Mononuclear cell (primary cell): ENCODE results near the gene STIM1. TPM values are rescaled to one million over a fixed set of nuclear protein-coding genes. Genes with fewer than 3 reads are reported as not detected.

Source experiments
- H3K27me3 ChIP-seq: 2 replicates; pipeline ENCODE4 v1.6.0; 2011; ENCODE audit warnings: low read length, control low read depth; ENCODE audit not compliant: insufficient read depth
- H3K4me1 ChIP-seq: 2 replicates; pipeline ENCODE4 v1.5.1; 2011; ENCODE audit warnings: mild to moderate bottlenecking, low read length, control low read depth; ENCODE audit not compliant: insufficient read depth
- H3K4me3 ChIP-seq: 2 replicates; pipeline ENCODE4 v1.5.1; 2011; ENCODE audit warnings: mild to moderate bottlenecking, low read length, moderate library complexity
- H3K9me3 ChIP-seq: 2 replicates; pipeline ENCODE4 v1.5.1; 2011; ENCODE audit warnings: low read depth, mild to moderate bottlenecking, control low read depth, low read length
- total RNA-seq: library from RNA; depleted of rRNA; stranded (reverse); fragments of >200 nt; gene quantifications from one replicate; pipeline ENCODE4 v1.2.3, GENCODE V29; 2012

Gene STIM1
- total RNA-seq, 1 donor, result 55.8 TPM

GRCh38 chr11:3902441-3902840 is 47.0 kb downstream of the STIM1 start:
- Histone ChIP-seq H3K4me1 (peaks cover 70% of the 10 kb centered on the region), H3K4me3 (no peak overlapping the region)

DNA sequence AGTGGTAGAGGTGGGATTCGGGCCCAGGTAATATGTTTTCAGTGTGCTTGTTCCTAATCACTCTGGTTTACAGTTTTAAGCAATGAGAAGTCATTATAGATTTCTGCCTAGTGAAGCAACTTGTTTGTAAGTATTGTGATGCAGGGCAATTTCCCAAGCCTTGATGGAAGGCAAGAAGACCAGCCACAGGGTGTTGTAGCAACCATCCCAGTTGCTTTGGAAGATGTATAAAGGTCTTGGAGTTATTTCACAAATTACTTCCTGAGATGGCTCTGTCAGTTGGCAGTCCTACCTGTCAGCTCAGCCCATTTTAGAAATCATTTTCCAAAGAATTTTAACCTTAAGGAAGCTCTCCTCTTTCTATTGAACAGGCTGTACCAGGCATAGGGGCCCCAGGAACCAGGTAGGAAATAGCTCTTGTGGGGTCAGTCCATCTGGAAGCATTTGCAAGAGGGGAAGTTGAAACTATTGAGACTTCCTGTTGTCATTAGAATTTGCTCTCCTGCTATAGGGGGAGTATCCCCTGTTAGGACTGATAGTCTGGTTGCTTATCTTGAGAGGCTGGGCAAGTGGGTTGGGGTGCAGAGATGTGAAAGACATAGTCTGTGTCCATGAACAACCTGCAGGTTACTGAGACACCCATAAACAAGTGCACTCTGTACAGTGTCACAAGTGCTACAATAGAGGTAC is 47.9 kb downstream of the STIM1 start:
- Histone ChIP-seq H3K4me1 (peaks cover 79% of the 10 kb centered on the region), H3K4me3 (no peak overlapping the region), H3K27me3 (no peaks in the 10 kb centered on the region), H3K9me3 (no peaks in the 10 kb centered on the region)

More at GRCh38 chr11:3902441-3902840, 47.0 kb downstream of the STIM1 start:
- Histone ChIP-seq H3K27me3 (no peaks in the 10 kb centered on the region), H3K9me3 (no peaks in the 10 kb centered on the region)

DNA sequence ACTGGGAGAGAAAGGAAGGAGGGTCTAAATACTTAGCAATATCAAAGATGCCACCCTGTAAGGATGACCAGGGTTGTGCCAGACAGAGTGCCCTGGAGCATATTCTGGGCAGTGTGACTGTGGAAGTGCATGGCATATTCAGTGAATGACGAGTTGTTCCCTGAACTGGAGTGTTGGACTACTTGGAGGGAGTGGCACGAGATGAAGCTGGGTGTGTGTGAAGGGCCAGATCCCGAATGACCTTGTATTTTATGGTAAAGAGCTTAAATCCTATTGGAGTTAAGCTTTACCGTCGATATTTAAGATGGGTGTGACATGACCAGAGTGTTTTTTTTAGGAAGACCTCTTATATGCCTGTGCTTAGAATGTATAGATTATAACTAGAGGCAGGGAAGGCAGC is 48.8 kb downstream of the STIM1 start:
- H3K27me3 ChIP-seq, result no peaks in the 10 kb centered on the region
- H3K4me1 ChIP-seq, result peaks cover 86% of the 10 kb centered on the region
- H3K9me3 ChIP-seq, result no peaks in the 10 kb centered on the region
- no peak overlapping the region for H3K4me3 ChIP-seq

DNA sequence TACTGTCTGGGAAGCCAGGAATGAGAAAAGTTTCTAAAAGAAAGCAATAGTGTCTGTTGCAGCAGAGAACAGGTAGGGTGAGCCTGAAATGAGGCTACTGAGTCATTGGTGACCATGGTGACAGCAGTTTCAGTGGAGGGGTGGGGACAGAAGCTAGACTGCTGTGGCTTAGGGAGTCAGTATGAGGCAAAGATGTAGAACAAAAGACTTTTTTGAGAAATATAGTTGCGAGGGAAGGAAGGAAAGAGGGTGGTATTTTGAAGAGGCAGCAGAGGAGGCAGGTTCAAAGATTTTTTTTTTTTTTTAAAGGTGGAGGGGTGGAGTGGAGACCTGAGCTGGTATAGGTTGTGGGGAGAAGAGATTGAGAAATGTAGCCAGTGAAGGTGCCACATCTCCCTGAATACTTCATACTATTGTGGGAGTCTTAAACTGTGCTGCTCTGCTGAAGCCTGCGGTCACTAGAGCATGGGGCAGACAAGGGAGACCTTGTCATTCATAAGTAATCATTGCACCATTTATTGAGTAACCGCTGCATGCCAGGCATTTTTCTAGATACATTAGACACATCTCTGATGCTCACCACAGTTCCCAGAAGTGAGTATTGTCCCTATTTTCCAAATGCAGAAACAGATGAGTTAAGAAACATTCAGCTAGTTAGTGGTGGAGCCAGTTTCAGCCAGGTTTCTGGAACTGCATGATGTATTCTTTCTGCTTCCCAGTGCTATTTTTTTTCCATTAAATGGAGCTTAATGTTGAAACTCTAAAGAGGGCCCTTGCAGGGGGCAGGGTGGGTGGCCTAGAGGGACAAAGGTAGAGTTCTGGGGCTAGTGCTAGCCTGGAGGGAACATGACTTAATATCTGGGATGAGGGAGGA is 49.9 kb downstream of the STIM1 start:
- Histone ChIP-seq H3K27me3 (no peaks in the 10 kb centered on the region), H3K4me1 (peaks cover 81% of the 10 kb centered on the region), H3K4me3 (no peak overlapping the region), H3K9me3 (no peaks in the 10 kb centered on the region)

- Histone ChIP-seq H3K4me1 (peaks cover 79% of the 10 kb centered on the region), H3K4me3 (no peak overlapping the region), H3K9me3 (no peaks in the 10 kb centered on the region), H3K27me3 (no peaks in the 10 kb centered on the region)
Observed at GRCh38 chr11:3906166-3906565, 50.7 kb downstream of the STIM1 start.

GRCh38 chr11:3907590-3907989 is 52.1 kb downstream of the STIM1 start:
- Histone ChIP-seq H3K9me3 (no peaks in the 10 kb centered on the region), H3K4me3 (no peak overlapping the region), H3K27me3 (no peaks in the 10 kb centered on the region), H3K4me1 (peaks cover 74% of the 10 kb centered on the region)

- H3K9me3 ChIP-seq, result no peaks in the 10 kb centered on the region
- H3K4me3 ChIP-seq, result no peak overlapping the region
- H3K27me3 ChIP-seq, result no peaks in the 10 kb centered on the region
- H3K4me1 ChIP-seq, result peaks cover 70% of the 10 kb centered on the region
Observed at GRCh38 chr11:3909901-3910300, 54.4 kb downstream of the STIM1 start.

GRCh38 chr11:3911908-3912505 is 56.5 kb downstream of the STIM1 start:
- Histone ChIP-seq H3K4me3 (no peak overlapping the region), H3K27me3 (no peaks in the 10 kb centered on the region), H3K4me1 (peaks cover 74% of the 10 kb centered on the region), H3K9me3 (no peaks in the 10 kb centered on the region)

- no peaks in the 10 kb centered on the region for H3K9me3 ChIP-seq
- no peak overlapping the region for H3K4me3 ChIP-seq
- H3K4me1 ChIP-seq, result peaks cover 77% of the 10 kb centered on the region
- H3K27me3 ChIP-seq, result no peaks in the 10 kb centered on the region
Observed at GRCh38 chr11:3913921-3914320, 58.5 kb downstream of the STIM1 start.

DNA sequence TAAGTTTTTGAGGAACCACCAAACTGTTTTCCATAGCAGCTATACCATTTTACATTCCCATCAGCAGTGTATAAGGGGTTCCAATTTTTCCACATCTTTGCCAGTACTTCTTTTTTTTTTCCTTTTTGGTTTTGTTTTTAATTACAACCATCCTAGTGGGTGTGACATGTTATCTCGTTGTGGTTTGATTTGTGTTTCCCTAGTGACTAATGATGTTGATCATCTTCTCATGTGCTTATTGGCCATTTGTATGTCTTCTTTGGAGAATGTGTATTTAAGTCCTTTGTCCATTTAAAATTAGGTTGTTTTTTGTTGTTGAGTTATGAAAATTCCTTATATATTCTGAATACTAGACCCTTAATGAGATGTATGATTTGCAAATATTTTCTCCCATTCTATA is 59.3 kb downstream of the STIM1 start:
- Histone ChIP-seq H3K9me3 (no peaks in the 10 kb centered on the region), H3K4me3 (no peak overlapping the region), H3K4me1 (peaks cover 84% of the 10 kb centered on the region)

DNA sequence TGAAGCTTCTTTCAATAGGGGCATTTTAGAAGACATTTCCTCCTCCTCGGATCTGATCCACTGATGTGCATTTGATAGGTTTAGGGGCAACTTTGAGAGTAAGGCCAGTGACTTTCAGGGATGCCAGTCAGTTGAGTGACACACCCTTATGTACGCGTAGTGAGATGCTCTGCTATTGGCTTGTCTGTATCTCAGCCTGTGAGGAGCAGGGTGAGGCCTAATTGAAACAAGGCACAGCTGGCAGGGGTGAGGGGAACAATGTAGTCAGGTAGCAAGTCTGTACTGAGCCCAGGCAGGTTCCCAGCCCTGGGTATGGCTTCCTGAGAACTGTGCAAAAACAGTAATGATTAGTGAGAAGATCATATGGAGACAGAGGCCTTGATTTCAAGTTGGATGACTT is 61.5 kb downstream of the STIM1 start:
- no peaks in the 10 kb centered on the region for H3K27me3 ChIP-seq
- no peak overlapping the region for H3K4me3 ChIP-seq
- H3K4me1 ChIP-seq, result peaks cover 94% of the 10 kb centered on the region
- H3K9me3 ChIP-seq, result no peaks in the 10 kb centered on the region

More for the DNA sequence above, 59.3 kb downstream of the STIM1 start:
- no peaks in the 10 kb centered on the region for H3K27me3 ChIP-seq

- H3K9me3 ChIP-seq, result no peaks in the 10 kb centered on the region
- H3K4me3 ChIP-seq, result no peak overlapping the region
- H3K27me3 ChIP-seq, result no peaks in the 10 kb centered on the region
- H3K4me1 ChIP-seq, result peaks cover 67% of the 10 kb centered on the region
Observed at GRCh38 chr11:3920148-3920852, 64.8 kb downstream of the STIM1 start.

DNA sequence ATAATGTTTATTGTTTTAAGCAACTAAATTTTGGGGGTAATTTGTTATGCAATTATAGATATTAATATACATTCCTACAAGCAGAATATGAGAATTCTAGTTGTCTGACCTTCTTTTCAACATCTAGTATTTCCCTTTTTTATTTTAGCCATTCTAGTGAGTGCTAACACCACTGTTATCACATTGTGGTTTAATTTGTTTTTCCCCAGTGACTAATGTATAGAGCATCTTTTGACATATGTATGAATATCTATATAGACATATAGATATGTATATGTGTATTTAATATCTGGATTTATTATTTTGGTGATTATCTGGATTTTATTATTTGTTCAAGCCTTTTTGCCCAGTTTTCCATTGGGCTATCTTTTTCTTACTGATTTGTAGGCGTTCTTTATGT is 66.6 kb downstream of the STIM1 start:
- Histone ChIP-seq H3K4me3 (no peak overlapping the region), H3K9me3 (no peaks in the 10 kb centered on the region), H3K4me1 (peaks cover 53% of the 10 kb centered on the region), H3K27me3 (no peaks in the 10 kb centered on the region)

- no peaks in the 10 kb centered on the region for H3K9me3 ChIP-seq
- H3K4me1 ChIP-seq, result peaks cover 32% of the 10 kb centered on the region
- no peaks in the 10 kb centered on the region for H3K27me3 ChIP-seq
- H3K4me3 ChIP-seq, result no peak overlapping the region
Observed at GRCh38 chr11:3925513-3925912, 70.0 kb downstream of the STIM1 start.
